Stimulated activated CD4-positive, alpha-beta T cell treated with anti-CD3 and anti-CD28 coated beads, TNF-alpha, amount 100 ng/mL, for 48 hours (primary cell): Measurements from ENCODE around the gene LRCH3.
A peak's percentile ranks its signal among the peaks of the same experiment; 100 is the strongest.
"Not testable (repeated sequence)": the region's sequence is repeated elsewhere in the genome, so short reads cannot be mapped to it uniquely, and the experiment has no call there.

Source experiments
- DNase-seq, 3 donors: peaks; one replicate each; pipeline ENCODE4 v3.0.0-alpha.2; 2020; ENCODE audit warnings: low read depth in 3 of 3

The LRCH3 gene

GRCh38 chr3:197882586-197882985 is 91.5 kb downstream of the LRCH3 start:
- no peak for DNase-seq

GRCh38 chr3:197883541-197883940 is 92.5 kb downstream of the LRCH3 start:
- no peak for DNase-seq

DNA sequence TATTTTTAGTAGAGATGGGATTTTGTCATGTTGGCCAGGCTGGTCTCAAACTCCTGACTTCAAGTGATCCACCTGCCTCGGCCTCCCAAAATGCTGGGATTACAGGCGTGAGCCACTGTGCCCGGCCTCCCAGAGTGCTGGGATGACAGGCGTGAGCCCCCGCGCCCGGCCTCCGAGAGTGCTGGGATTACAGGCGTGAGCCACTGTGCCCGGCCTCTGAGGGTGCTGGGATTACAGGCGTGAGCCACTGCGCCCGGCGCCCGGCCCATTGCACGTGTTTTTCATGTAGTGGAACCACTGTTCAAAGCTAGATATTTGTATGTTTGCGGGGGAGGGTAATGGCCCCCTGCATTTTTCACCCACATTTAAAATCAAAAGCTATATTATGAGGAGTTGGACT is 93.3 kb downstream of the LRCH3 start:
- not testable (repeated sequence) for DNase-seq

DNA sequence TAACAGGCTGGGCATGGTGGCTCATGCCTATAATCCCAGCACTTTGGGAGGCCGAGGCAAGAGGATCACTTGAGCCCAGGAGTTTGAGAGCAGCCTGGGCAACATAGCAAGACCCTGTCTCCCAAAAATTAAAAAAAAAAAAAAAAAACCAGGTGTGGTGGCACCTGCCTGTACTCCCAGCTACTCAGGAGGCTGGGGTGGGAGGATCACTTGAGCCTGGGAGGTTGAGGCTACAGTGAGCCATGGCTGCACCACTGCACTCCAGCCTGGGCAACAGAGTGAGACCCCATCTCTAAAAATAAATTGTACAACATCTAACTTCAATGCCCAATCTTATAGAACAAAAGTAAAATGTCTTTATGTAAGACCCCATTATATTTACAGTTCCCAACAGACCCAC is 95.0 kb downstream of the LRCH3 start:
- not testable (repeated sequence) for DNase-seq

DNA sequence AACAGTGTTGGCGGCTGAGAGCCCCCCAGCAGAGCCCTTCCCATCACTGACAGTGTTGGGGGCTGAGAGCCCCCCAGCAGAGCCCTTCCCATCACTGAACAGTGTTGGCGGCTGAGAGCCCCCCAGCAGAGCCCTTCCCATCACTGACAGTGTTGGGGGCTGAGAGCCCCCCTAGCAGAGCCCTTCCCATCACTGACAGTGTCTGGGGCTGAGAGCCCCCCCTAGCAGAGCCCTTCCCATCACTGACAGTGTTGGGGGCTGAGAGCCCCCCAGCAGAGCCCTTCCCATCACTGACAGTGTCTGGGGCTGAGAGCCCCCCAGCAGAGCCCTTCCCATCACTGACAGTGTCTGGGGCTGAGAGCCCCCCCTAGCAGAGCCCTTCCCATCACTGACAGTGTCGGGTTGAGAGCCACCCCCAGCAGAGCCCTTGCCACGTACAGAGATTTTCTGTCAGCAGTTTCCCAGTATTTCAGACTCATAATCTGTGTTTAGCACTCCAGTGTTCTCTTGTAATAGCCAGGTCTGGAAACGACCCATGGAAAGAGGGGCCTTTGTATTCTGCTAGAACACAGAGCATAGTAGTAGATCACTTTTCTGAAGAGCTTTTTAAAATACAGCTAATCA is 96.5 kb downstream of the LRCH3 start:
- DNase-seq = not testable (repeated sequence)

- DNase-seq = no peak
These were observed 97.5 kb downstream of the LRCH3 start for GRCh38 chr3:197888511-197888910.

GRCh38 chr3:197889204-197889930 is 98.3 kb downstream of the LRCH3 start:
- no peak for DNase-seq

DNA sequence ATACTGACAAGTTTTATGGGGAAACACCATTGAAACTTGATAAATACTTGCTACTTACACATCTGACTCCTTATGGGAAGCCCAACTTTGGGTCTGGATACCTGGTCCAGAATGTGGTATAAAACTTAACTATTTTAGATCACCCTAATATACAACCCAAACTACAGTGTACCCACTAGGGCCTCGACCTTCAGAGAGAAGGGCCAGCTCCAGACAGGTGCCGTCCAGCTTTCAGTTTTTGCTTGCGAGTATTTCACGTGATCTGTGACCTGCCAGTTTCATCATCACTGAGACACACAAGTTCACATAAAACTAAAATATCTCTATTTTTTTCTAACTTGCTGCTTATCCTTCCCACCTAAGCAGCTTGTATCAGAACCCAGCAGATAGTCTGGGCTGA is 99.6 kb downstream of the LRCH3 start:
- no peak for DNase-seq

GRCh38 chr3:197892162-197892561 is 101.1 kb downstream of the LRCH3 start:
- DNase-seq = no peak

DNA sequence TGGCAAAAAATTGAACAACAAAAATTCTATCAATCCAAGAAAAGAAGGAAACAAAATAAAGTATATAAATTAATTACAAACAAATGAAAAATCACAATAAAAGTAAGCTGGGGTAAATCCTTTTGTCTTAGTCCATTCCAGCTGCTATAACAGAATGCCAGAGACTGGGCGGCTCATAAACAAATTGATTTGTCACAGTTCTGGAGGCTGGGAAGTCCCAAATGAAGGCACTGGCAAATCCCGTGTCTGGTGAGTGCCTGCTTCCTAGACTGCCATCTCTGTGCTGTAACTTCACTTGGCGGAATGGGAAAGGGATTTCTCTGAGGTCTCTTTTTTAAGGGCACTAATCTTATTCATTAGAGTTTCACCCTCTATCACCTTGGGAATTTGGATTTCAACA is 105.4 kb downstream of the LRCH3 start:
- DNase-seq = no peak

GRCh38 chr3:197899833-197900478 is 108.9 kb downstream of the LRCH3 start:
- no peak for DNase-seq

GRCh38 chr3:197901626-197902025 is 110.6 kb downstream of the LRCH3 start:
- DNase-seq = no peak

DNA sequence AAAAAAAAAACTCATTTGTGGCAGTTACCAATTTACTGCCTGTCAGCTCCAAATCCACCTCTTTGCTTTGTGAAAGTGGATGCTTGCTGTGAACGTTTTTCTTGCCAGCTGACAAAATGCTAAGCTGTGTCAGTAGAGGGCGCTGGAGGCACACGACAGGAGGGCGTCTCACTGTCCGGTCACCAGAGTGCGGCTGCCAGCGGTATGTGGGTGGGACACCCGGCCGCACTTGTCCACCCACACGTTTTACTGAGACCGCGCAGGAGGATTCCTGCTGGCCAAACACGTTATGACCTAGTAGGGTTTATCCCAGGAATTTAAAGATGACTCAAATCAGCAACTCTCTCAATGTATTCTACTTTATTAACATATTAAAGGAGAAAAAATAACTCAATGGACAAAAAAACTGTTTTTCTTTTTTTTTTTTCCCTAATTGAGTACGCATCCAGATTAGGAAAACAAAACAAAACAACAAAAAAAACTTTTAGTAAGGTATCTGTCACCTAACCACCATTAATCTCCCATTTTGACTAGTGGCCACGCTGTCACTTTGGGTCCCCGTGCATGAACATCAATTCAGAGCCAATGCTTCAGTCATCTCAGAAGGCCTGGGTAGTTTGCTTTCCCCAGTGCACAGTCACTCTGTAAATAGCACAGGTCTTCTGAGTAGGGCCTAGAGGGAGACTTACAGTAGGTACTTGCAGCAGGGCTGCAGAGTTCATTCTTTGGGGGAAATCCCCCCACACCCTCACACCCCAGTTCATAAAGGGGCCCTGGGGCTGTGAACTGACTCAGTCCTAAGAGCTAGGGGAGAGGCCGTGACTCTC is 115.2 kb downstream of the LRCH3 start:
- DNase-seq = peak; percentile 71 to 89 (median 79)

- no peak for DNase-seq
These were observed 115.8 kb downstream of the LRCH3 start for GRCh38 chr3:197906850-197907187.

DNA sequence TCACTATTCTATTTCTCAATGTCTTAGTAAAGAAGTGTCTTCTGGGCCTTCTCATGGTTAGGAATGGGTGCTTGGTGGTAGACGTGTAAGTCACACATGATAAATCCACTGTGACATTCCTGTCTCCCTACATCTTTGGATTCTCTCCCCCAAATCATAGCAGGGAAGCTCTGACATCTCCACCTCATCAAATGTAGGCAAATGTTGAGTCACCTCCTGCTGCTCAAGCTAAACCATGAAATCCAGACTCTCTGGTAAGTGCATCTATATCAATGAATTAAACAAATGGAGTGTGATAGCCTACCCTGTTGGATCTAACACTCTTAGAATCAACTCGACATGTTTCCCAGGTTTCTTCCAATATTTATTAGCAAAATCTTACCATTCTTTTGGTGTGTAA is 116.1 kb downstream of the LRCH3 start:
- DNase-seq = no peak

- DNase-seq = not testable (repeated sequence)
These were observed 117.5 kb downstream of the LRCH3 start for GRCh38 chr3:197908550-197908949.

DNA sequence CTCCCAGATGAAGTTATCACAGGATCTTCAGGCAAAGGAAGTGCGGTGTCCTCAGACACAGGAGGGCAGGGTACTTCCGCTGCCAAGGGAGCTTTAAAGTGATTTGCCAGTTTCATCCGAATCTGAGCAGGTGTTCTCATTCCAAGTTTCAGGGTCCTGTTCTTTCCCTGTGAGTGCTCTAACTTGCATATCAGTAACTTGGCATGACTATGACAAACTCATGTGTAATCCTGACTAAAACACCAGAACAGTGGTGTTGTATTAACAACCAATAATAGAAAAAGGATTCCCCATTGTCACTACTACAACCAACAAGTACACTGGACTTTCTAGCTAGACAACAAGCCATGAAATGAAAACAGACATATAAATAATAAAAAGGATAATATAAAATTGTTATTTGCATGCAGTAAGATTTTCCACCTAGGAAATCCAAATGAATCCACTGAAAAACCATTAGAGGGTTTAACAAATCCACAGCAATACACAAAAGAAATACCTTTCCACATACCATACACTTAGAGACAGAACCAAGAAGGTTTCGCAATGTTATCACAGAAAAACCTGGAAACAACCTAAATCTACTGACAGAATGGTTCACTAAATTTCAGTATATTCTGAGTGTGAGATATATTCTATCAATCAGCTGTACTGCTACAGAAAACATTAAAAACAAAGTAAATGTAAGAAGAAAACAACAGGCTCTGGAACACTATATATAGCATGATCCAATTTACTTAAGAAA is 118.1 kb downstream of the LRCH3 start:
- DNase-seq = no peak

GRCh38 chr3:197912741-197913476 is 121.9 kb downstream of the LRCH3 start:
- no peak for DNase-seq

- no peak for DNase-seq
These were observed 122.8 kb downstream of the LRCH3 start for GRCh38 chr3:197913641-197914380.
